GM10248 (cell line): Measurements from ENCODE around the gene GON4L.
"Not testable (repeated sequence)": the region's sequence is repeated elsewhere in the genome, so short reads cannot be mapped to it uniquely, and the experiment has no call there.

Source experiments
- CTCF ChIA-PET: fragments of 300-600 bp; sonication (Branson Sonifier 250); formaldehyde crosslinking; extraction: SDS; loops from one replicate; lab custom pipeline; 2021; ENCODE audit warnings: antibody characterized with exemption; lab: Yijun Ruan, JAX
- POLR2A ChIA-PET: fragments of 350-650 bp; sonication (Branson Sonifier 250); formaldehyde crosslinking; extraction: SDS; loops from one replicate; lab custom pipeline; 2020; ENCODE audit warnings: antibody characterized with exemption; lab: Yijun Ruan, JAX
- DNase-seq: peaks from one replicate; pipeline ENCODE4 v3.0.0; 2012; ENCODE audit errors: extremely low spot score
- TF ChIP-seq, protein P1 (sequence below): IDR thresholded peaks from 2 replicates; pipeline ENCODE4 v1.5.1; 2012; ENCODE audit warnings: mild to moderate bottlenecking, low read depth; ENCODE audit errors: extremely low read depth, missing control alignments, control extremely low read depth

The GON4L gene

GRCh38 chr1:155816351-155816750 is 40.7 kb downstream of the GON4L start:
- DNase-seq: no peak
- ChIA-PET CTCF (interaction anchor here (0.7 to 1.4 kb wide), 3 partner anchors 18 to 566 kb away, joined by 3 to 4 read pairs (median 3); no protein-coding TSS in a partner anchor), POLR2A (no interaction called here)
- TF ChIP-seq, protein P1, sequence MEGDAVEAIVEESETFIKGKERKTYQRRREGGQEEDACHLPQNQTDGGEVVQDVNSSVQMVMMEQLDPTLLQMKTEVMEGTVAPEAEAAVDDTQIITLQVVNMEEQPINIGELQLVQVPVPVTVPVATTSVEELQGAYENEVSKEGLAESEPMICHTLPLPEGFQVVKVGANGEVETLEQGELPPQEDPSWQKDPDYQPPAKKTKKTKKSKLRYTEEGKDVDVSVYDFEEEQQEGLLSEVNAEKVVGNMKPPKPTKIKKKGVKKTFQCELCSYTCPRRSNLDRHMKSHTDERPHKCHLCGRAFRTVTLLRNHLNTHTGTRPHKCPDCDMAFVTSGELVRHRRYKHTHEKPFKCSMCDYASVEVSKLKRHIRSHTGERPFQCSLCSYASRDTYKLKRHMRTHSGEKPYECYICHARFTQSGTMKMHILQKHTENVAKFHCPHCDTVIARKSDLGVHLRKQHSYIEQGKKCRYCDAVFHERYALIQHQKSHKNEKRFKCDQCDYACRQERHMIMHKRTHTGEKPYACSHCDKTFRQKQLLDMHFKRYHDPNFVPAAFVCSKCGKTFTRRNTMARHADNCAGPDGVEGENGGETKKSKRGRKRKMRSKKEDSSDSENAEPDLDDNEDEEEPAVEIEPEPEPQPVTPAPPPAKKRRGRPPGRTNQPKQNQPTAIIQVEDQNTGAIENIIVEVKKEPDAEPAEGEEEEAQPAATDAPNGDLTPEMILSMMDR: no peak

DNA sequence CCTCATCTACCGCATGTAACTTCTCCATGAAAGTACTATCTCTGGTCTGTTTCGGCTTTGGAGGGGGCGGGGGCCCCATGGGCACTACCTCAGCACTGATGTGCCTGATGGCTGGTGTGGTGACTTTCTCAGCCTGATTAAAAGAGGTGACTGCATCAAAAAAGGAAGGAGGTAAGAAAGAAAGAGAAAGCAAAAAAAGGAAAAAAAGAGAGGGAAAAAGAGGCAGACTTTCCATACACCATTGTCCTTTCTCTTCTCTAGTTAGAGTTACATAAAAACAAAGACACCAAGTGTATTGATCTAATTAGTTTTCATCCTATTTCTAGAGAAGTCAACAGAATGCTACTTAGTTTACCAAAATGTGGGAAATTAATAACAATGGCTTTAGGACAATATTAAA is 43.3 kb downstream of the GON4L start:
- DNase-seq: no peak
- CTCF ChIA-PET: no interaction called here
- POLR2A ChIA-PET: no interaction called here
- TF ChIP-seq, protein P1: no peak

GRCh38 chr1:155812878-155813277 is 44.1 kb downstream of the GON4L start:
- TF ChIP-seq, protein P1: no peak
- CTCF ChIA-PET: no interaction called here
- DNase-seq: no peak
- POLR2A ChIA-PET: no interaction called here

DNA sequence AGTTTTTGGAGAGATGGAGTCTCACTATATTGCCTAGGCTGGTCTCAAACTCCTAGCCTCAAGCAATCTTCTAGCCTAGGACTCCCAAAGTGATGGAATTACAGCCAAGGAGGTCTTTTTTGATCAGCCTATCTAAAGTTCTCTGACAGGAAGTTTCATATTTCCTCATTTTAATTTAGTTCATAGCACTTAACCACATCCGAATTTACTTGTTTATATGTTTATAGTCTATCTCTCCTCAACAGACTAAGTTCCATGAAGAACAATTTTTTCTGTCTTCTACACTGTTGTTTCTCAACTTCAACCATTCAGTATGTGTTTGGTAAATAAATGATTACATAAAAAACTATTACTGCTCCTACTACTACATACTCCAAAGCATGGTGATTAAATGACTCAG is 47.9 kb downstream of the GON4L start:
- POLR2A ChIA-PET: no interaction called here
- TF ChIP-seq, protein P1: no peak
- CTCF ChIA-PET: no interaction called here
- DNase-seq: no peak

DNA sequence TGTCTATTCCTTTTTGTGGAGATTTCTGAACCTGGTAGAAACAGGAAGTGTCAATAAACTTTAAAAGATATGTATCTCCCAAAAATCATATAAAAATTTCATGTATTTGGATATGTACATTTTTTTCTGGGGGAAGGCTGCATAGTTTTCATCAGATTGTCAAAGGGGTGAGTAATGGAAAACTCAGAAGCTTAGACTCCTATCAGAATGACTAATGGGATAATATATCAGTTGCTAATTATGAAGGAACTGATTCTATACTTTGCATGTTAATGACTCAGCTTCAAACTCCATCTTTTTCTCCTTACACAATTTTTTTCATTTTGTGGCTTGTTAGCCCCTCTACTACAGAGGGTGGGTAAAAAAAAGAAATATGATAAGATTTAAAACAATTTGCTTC is 55.9 kb downstream of the GON4L start:
- CTCF ChIA-PET: no interaction called here
- POLR2A ChIA-PET: interaction anchor here (0.5 to 0.7 kb wide), 2 partner anchors 13 to 103 kb away, joined by 3 to 5 read pairs; no protein-coding TSS in a partner anchor
- DNase-seq: no peak
- TF ChIP-seq, protein P1: no peak

- CTCF ChIA-PET: interaction anchor here (0.6 kb wide), 1 partner anchor 320 kb away, joined by 3 read pairs; no protein-coding TSS in a partner anchor
- DNase-seq, POLR2A ChIA-PET: not testable (repeated sequence)
Observed at GRCh38 chr1:155795618-155796017, 61.4 kb downstream of the GON4L start.

DNA sequence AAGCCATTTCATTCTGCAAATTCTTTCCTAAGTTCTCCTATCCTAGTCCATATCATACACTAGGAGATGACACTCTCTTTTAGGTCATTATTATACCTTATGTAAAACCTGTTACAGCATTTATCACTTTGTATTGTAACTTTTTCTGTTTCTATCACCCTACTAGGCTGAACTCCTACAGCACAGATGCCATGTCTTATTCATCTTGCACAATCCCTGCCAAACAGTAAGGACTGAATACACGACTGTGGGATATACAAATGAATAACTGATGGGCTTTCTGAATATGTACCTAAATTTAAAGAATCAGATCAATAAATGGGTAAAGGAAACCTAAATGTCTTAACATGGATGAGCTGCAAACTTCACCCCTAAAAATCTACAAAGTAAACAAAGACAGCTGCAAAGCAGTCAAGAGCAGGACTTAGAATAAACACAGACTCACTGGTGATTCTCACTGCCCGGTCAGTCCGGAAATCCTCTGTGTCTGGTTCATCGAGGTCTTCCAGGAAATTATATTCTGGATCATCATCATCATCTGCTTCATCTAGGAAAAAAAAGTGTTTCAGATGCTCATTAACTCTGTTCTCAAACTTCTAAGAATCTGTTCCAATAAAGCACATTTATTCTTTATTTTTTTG is 62.3 kb downstream of the GON4L start:
- no peak for DNase-seq
- CTCF ChIA-PET: interaction anchor here (0.8 kb wide), 1 partner anchor 66 kb away, joined by 3 read pairs; no protein-coding TSS in a partner anchor
- POLR2A ChIA-PET: no interaction called here
- TF ChIP-seq, protein P1: no peak
